Peyer's patch (tissue), 4 donors: ENCODE data around the gene GTF2F2.

Experiments used
- POLR2A ChIP-seq, 2 donors: fragments of 450-650 bp; IDR thresholded peaks; one replicate each; pipeline ENCODE4 v1.5.1; 2017; ENCODE audit warnings: antibody characterized with exemption in 2 of 2, mild to moderate bottlenecking in 2 of 2, moderate library complexity in 2 of 2
- TF ChIP-seq, protein P1 (sequence below), 6 experiments: fragments of 450-650 bp in 4 of 6; fragments of 200-600 bp in 2 of 6; sonication (generic) in 1 of 6; IDR thresholded peaks; one replicate each; pipeline ENCODE4 v1.5.1; 2017 to 2019; ENCODE audit warnings: antibody characterized with exemption in 6 of 6, mild to moderate bottlenecking in 3 of 6, moderate library complexity in 1 of 6

DNA sequence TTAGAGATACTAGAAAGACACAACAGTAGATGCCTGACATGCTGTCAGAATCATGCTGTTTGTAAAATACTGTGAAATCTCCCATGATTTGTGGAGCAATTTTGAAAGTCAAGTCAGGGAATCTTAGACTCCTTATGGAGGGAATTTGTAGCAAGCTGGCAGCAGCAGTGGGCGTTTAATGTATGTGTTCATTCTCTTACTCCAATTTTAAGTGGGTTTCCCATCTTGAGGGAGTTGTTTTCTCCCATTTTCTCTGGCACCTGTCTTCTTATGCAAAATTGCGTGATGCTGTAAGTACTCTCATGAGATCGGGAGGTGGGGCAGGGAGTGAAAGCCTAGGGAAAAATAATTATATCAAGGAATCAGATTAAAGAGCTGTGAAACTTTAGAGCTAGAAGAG is 16.0 kb upstream of the GTF2F2 start:
- TF ChIP-seq, protein P1, sequence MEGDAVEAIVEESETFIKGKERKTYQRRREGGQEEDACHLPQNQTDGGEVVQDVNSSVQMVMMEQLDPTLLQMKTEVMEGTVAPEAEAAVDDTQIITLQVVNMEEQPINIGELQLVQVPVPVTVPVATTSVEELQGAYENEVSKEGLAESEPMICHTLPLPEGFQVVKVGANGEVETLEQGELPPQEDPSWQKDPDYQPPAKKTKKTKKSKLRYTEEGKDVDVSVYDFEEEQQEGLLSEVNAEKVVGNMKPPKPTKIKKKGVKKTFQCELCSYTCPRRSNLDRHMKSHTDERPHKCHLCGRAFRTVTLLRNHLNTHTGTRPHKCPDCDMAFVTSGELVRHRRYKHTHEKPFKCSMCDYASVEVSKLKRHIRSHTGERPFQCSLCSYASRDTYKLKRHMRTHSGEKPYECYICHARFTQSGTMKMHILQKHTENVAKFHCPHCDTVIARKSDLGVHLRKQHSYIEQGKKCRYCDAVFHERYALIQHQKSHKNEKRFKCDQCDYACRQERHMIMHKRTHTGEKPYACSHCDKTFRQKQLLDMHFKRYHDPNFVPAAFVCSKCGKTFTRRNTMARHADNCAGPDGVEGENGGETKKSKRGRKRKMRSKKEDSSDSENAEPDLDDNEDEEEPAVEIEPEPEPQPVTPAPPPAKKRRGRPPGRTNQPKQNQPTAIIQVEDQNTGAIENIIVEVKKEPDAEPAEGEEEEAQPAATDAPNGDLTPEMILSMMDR (IDR thresholded peaks at IDR 0.05): no peak
- no peak for TF ChIP-seq POLR2A (IDR thresholded peaks at IDR 0.05)
